ENCODE data around the gene CACNA2D2.
A peak's percentile ranks its signal among the peaks of the same experiment; 100 is the strongest.

The CACNA2D2 gene

DNA sequence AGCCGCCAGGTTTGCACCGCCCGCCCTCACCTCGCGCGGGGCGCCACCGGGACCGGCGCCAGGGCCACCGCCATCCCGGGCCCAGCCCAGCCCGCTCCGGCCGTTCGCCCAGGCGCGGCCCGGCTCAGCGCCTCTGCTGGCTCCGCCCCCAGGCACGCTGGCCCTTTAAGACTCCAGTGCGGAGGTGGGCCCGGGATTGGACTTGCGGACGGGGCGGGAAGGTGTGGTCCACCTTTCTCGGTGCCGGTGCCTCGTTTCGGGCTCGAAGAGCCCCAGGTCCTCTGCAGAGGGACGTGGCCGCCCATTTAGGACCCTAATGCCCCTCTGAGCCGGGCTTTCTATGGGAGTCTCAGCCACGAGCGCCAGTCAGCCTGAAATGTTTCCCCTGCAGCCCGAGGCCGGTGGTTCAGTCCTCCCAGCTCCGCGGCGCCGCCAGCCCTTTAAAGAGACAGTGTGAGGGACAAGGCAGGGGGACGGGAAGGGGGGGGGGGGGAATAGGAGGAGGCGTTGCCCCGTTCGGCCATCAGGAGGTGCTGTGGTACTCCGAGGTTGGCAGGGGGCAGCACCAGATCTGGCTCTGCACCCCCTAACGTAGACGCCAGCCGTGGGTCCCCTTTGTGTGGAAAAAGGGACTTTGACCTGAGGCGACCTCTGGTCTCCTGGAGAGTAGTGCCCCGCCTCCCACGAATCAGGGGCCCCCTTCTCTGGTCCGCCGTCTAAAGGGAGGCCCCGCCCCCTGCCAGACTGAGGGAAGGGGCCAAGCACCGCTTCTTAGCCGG lies 181.9 kb downstream of the CACNA2D2 start:
- DNase-seq (ENCODE audit: low read depth): peak; percentile 89
- TF ChIP-seq, protein P1, sequence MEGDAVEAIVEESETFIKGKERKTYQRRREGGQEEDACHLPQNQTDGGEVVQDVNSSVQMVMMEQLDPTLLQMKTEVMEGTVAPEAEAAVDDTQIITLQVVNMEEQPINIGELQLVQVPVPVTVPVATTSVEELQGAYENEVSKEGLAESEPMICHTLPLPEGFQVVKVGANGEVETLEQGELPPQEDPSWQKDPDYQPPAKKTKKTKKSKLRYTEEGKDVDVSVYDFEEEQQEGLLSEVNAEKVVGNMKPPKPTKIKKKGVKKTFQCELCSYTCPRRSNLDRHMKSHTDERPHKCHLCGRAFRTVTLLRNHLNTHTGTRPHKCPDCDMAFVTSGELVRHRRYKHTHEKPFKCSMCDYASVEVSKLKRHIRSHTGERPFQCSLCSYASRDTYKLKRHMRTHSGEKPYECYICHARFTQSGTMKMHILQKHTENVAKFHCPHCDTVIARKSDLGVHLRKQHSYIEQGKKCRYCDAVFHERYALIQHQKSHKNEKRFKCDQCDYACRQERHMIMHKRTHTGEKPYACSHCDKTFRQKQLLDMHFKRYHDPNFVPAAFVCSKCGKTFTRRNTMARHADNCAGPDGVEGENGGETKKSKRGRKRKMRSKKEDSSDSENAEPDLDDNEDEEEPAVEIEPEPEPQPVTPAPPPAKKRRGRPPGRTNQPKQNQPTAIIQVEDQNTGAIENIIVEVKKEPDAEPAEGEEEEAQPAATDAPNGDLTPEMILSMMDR (IDR thresholded peaks at IDR 0.05; ENCODE audit: low read length, missing control alignments): peak; percentile 53
- peak overlapping the region; percentile 79 for H3K4me3 ChIP-seq (replicated peaks; ENCODE audit: low read depth, low read length)

DNA sequence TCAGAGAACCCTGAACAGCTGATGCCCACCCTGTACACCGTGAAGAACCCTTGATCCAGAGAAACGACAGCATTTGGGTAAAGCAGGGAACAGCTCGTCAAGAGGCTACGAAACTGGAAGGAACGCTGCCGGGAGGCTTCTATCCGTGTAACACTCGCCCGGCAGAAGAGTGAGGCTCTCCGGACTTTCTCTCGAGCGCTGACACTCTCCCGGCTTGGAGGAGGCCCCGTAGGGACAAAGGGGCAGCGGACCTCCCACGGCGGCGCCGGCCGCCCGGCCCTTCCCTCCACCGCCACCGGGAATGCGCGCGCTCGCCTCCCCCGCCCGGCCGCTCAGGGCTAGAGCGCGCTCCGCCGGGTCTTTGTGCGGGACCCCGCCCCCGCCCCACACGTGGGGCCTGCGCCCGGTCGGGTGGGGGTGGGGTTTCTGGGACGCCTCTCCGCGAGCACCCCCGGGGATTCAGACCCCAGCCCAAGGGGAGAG lies 182.5 kb downstream of the CACNA2D2 start:
- H3K4me3 ChIP-seq (replicated peaks; ENCODE audit: low read depth, low read length): peak overlapping the region; percentile 79
- TF ChIP-seq, protein P1 (IDR thresholded peaks at IDR 0.05; ENCODE audit: low read length, missing control alignments): no peak

DNA sequence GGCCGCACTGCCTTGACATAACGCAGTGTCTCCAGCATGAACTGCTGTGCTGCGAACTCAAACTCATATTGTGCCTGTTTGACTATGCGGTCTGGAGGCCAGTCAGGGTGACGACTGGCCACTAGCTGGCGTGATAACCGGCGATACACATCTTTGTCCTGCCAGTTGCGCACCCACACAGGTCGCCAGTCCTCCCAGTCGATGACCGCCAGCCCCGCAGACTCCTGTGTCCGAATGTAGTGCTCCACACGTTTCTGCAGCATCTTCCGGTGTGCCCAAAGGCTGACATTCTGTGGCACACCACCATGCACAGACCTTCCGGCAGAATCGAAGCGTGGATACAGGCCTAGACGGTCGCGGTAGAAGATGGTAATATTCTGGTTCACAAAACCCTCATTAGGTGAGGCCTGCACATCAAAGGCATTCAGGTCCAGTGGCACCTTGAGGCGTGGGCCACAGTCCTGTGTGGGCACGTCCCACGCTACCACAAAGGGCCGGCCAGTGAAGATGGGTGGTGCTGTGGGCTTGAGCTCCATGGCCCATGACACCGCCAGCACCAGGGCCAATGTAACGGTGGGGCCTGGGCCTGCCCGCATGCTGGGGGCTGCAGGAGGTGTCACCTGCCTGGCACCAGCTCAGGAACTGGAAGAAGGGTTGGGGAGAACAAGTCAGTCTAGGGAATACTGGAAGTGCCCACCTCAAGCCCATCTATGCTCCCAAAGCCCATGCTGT lies 183.4 kb downstream of the CACNA2D2 start:
- TF ChIP-seq, protein P1 (IDR thresholded peaks at IDR 0.05; ENCODE audit: low read length, missing control alignments): no peak
- DNase-seq (ENCODE audit: low read depth): no peak
- peak overlapping the region; percentile 79 for H3K4me3 ChIP-seq (replicated peaks; ENCODE audit: low read depth, low read length)

More for the DNA sequence above, 182.5 kb downstream of the CACNA2D2 start:
- peak; percentile 69 for DNase-seq (ENCODE audit: low read depth)

DNA sequence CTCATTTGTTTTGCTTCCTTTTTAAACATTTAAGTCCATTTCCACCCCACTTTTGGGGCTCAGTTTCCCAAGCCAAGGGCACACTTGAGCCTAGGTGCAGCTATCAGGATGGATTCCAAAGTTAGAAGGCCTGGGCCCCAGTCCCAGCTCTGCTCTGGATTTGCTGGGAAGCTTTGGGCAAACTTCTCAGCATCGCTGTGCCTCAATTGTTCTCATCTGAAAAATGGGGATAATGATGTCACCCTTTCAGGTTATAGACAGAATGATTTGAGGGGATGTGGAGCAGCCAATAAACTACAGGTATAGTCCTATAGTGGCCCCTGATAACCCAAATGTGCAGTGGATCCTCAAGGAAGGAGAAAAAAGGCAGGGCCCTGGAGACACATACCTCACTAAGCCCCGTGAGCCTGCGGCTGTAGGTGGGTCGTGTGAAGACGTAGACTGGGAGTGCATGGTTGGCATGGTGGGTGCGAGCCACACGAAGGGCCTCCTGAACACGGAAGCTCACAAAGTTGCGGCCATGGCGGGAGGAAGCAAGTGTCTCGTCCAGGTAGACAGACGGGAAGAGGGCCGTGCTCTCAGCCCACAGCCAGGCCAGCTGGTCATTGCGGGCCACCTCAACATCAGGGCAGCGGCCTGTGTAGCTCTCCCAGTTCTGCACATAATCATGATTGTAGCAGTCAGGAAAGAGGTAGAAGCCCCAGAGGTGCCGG lies 184.1 kb downstream of the CACNA2D2 start:
- DNase-seq (ENCODE audit: low read depth): no peak
- TF ChIP-seq, protein P1 (IDR thresholded peaks at IDR 0.05; ENCODE audit: low read length, missing control alignments): no peak
- H3K4me3 ChIP-seq (replicated peaks; ENCODE audit: low read depth, low read length): no peak overlapping the region

DNA sequence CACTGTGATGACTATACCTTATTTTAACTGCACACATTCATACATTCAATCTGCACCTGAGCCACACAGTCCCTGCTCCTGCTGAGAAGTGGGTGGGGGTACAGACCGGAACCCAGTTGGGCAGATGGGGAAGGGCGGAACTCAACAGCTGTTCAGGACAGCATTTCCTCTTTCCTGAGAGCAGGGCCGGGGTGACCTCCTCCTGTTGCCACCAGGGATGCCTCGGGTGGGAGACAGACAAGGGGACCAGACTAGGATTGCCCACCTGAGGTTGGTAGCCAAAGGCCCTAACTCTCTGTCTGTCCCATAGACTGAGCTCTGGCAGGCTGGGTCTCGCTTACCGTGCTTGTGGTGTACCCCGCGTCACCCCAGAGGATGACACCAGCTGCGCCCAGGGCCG lies 184.8 kb downstream of the CACNA2D2 start:
- H3K4me3 ChIP-seq (replicated peaks; ENCODE audit: low read depth, low read length): no peak overlapping the region
- no peak for DNase-seq (ENCODE audit: low read depth)
- TF ChIP-seq, protein P1 (IDR thresholded peaks at IDR 0.05; ENCODE audit: low read length, missing control alignments): no peak

DNA sequence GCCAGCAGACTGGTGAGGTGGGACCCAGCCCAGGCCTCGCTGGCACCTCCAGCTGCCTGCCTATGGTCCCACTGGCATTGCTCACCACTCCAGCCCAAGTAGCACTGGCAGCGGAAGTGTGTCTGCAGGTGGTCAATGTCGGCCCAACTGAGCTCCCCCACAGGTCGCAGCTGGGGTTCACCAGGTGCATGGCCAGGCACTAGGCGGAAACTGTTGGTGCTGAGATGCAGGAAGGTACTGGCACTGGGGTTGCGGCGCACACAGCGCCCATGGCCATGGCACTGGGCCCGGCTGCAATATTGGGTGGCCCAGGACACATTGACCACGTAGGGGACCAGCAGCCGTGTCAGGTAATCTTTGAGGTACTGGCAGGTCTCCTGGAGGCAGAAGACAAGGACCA lies 185.3 kb downstream of the CACNA2D2 start:
- no peak for DNase-seq (ENCODE audit: low read depth)
- TF ChIP-seq, protein P1 (IDR thresholded peaks at IDR 0.05; ENCODE audit: low read length, missing control alignments): no peak
- H3K4me3 ChIP-seq (replicated peaks; ENCODE audit: low read depth, low read length): no peak overlapping the region
